Prostate gland (tissue), 2 donors: Measurements from ENCODE around the gene DOCK4. TPM values are rescaled to one million over a fixed set of nuclear protein-coding genes. Genes with fewer than 3 reads are reported as not detected.

Experiments used
- DNase-seq: peaks from one replicate; pipeline ENCODE4 v3.0.0-alpha.2; 2019; ENCODE audit warnings: low spot score
- H3K27ac ChIP-seq, 2 donors: fragments of 200-600 bp; sonication (generic); 2 replicates each; pipeline ENCODE4 v1.5.1; 2017 to 2019
- H3K27me3 ChIP-seq: fragments of 200-600 bp; sonication (generic); replicated peaks from 2 replicates; pipeline ENCODE4 v1.5.1; 2019; ENCODE audit not compliant: insufficient read depth
- H3K36me3 ChIP-seq, 2 donors: fragments of 200-600 bp; sonication (generic); 1 replicate in 1 of 2; 2 replicates in 1 of 2; pipeline versions ENCODE4 v1.5.1 to v1.8.1; 2017 to 2019
- H3K4me1 ChIP-seq: fragments of 200-600 bp; sonication (generic); replicated peaks from 2 replicates; pipeline ENCODE4 v1.5.1; 2019
- H3K4me3 ChIP-seq, 2 donors: fragments of 200-600 bp; sonication (generic); 2 replicates each; pipeline ENCODE4 v1.5.1; 2017 to 2019
- H3K9me3 ChIP-seq: fragments of 200-600 bp; sonication (generic); 2 replicates; pipeline ENCODE4 v1.5.1; 2017
- POLR2A ChIP-seq: fragments of 450-650 bp; IDR thresholded peaks from one replicate; pipeline ENCODE4 v1.6.1; 2016; ENCODE audit warnings: antibody characterized with exemption, mild to moderate bottlenecking
- POLR2AphosphoS5 ChIP-seq: sonication (generic); formaldehyde crosslinking; IDR thresholded peaks from one replicate; pipeline ENCODE4 v1.6.1; 2017; ENCODE audit warnings: antibody characterized with exemption
- WGBS: methylation state at CpG from one replicate; pipeline ENCODE4 v1.1.5; 2018; 5-methylcytosine and 5-hydroxymethylcytosine counted together
- intact Hi-C: fragments of 100-400 bp; cut with DNase I; formaldehyde crosslinking; loops from one replicate; pipeline ENCODE4 v1.14.2; 2022
- total RNA-seq, 2 donors: library from RNA; depleted of rRNA; stranded (reverse); fragments of >200 nt; gene quantifications; one replicate each; pipeline ENCODE4 v1.1.0, GENCODE V29; 2016
- TF ChIP-seq, protein P1 (sequence below), 4 experiments: fragments of 200-600 bp in 2 of 4; fragments of 450-650 bp in 2 of 4; sonication (generic) in 2 of 4; IDR thresholded peaks; 1 replicate in 3 of 4; 2 replicates in 1 of 4; pipeline ENCODE4 v1.5.1; 2016 to 2019; ENCODE audit warnings: antibody characterized with exemption in 4 of 4, mild to moderate bottlenecking in 2 of 4, moderate library complexity in 2 of 4

DOCK4 gene
- total RNA-seq, 2 donors from 2014 or later = 21.8 to 37.4 TPM

DNA sequence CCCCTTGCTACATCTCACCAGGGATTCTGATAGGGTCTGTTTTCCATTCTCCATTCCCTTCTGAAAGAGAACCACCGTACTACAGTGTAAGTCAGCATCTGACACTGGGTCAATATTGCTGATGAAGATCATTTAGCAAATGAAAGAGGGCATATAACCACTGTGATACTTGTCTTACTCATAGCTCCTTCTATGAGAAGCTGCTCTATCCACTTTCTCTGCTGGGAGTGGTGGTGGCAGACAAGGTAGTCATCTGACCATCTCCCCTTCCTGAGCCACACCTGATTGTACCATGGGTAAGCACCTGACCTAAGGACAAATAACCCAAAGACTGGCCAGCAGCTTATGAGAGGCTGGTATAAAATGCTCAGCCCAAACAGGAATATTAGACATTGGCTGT, 220.4 kb downstream of the DOCK4 start:
- 100% methylated on average over 1 of the region's 1 CpG for WGBS
- Histone ChIP-seq H3K9me3 (no peaks in the 10 kb centered on the region), H3K27me3 (no peaks in the 10 kb centered on the region), H3K4me3 (no peak overlapping the region), H3K27ac (no peak overlapping the region), H3K36me3 (peaks cover 0 to 3% of the 10 kb centered on the region in 2 donors), H3K4me1 (no peaks in the 10 kb centered on the region)
- TF ChIP-seq POLR2AphosphoS5 = no peak
- TF ChIP-seq, protein P1, sequence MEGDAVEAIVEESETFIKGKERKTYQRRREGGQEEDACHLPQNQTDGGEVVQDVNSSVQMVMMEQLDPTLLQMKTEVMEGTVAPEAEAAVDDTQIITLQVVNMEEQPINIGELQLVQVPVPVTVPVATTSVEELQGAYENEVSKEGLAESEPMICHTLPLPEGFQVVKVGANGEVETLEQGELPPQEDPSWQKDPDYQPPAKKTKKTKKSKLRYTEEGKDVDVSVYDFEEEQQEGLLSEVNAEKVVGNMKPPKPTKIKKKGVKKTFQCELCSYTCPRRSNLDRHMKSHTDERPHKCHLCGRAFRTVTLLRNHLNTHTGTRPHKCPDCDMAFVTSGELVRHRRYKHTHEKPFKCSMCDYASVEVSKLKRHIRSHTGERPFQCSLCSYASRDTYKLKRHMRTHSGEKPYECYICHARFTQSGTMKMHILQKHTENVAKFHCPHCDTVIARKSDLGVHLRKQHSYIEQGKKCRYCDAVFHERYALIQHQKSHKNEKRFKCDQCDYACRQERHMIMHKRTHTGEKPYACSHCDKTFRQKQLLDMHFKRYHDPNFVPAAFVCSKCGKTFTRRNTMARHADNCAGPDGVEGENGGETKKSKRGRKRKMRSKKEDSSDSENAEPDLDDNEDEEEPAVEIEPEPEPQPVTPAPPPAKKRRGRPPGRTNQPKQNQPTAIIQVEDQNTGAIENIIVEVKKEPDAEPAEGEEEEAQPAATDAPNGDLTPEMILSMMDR (IDR thresholded peaks at IDR 0.05) = no peak
- intact Hi-C loops = no loop called here
- no peak for DNase-seq

DNA sequence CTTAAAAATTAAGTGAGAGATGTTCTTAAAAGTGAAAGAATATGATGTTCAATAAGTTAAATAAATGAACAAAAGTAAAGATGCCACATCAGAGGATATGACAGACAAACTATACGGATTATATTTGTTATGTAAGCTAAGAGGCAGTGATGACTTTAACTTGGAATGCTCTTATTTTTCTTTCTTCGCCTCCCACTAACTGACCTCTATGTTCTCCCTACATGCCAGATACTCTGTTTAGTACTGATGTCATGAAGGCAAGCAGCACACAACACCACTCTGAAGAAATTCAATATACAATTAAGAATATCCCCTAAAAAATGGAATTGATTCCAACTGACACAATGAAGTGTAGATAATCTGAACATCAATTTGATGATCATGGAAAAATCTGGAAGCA, 223.4 kb downstream of the DOCK4 start:
- no peak overlapping the region for H3K27ac ChIP-seq

DNA sequence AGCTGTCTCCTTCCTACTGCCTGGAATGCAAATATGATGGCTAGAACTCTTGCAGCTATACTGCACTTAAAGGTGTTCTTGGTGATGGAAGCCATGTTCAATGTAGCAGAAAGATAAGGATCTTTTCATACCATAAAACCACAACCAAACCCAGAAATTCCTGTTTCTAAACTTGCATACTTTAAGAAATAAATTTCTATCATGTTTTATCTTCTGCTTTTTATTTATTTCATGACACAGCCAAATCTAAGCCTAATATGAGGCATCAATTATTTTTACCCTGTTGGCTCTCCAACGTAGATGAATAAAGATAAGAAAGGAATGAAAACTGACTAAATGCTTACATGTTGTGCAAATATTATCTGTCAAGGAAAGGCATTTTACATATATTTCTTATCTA, 224.1 kb downstream of the DOCK4 start:
- WGBS = 67% methylated on average over 1 of the region's 1 CpG
- Histone ChIP-seq H3K36me3 (peaks cover 0 to 3% of the 10 kb centered on the region in 2 donors), H3K4me1 (no peaks in the 10 kb centered on the region), H3K9me3 (no peaks in the 10 kb centered on the region), H3K27me3 (no peaks in the 10 kb centered on the region), H3K27ac (no peak overlapping the region), H3K4me3 (no peak overlapping the region)
- intact Hi-C loops = no loop called here
- TF ChIP-seq POLR2A (no peak), POLR2AphosphoS5 (no peak)
- TF ChIP-seq, protein P1 (IDR thresholded peaks at IDR 0.05) = no peak
- DNase-seq = no peak

More for the DNA sequence above, 223.4 kb downstream of the DOCK4 start:
- DNase-seq = no peak
- no peaks in the 10 kb centered on the region for H3K9me3 ChIP-seq
- no peaks in the 10 kb centered on the region for H3K4me1 ChIP-seq
- intact Hi-C loops = no loop called here
- H3K36me3 ChIP-seq = peaks cover 0 to 3% of the 10 kb centered on the region in 2 donors
- TF ChIP-seq POLR2A (no peak), POLR2AphosphoS5 (no peak)
- TF ChIP-seq, protein P1 (IDR thresholded peaks at IDR 0.05) = no peak
- H3K4me3 ChIP-seq = no peak overlapping the region
- no peaks in the 10 kb centered on the region for H3K27me3 ChIP-seq
- 86% methylated on average over 2 of the region's 2 CpGs for WGBS

DNA sequence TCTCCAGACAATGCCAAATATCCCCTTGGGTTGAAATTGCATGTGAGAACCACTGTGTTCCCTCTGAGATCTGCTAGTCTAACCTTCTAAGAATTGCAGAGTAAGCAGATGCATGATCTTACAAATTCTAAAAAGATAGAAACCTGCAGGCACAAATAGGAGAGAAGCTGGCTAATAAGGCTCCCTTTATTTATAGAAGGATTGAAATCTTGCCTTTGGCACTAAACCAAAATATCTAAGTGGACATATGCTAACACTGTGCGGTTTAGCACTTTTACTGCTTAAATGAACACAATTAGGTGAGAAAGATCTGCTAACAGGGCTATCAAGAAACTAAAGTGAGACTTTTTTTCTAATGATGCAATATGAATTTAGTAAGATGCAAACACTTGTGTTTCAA, 225.5 kb downstream of the DOCK4 start:
- Histone ChIP-seq H3K9me3 (no peaks in the 10 kb centered on the region), H3K36me3 (peaks cover 0 to 3% of the 10 kb centered on the region in 2 donors), H3K27me3 (no peaks in the 10 kb centered on the region), H3K4me3 (no peak overlapping the region), H3K27ac (no peak overlapping the region), H3K4me1 (no peaks in the 10 kb centered on the region)
- DNase-seq = no peak
- intact Hi-C loops = no loop called here
- TF ChIP-seq POLR2A = no peak
- no peak for TF ChIP-seq POLR2AphosphoS5
- TF ChIP-seq, protein P1 (IDR thresholded peaks at IDR 0.05) = no peak
- 50% methylated on average over 1 of the region's 1 CpG for WGBS

DNA sequence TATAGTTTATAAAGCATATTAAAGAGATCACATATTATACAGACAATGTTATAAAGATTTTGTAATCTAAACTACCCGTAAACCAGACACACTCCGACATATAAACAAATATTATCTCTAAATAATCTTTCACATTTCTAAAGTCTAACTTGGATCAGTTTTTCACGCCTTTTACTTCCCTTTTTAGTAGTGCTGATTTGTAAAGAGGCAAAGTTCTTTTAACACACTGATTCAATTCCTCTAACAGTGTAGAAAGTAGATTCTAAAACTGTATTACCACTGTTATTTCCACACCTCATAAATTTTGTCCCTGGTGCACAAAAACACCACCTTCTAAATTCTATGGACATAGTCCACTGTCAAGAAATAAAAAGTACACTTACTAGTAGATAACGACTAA, 230.9 kb downstream of the DOCK4 start:
- Histone ChIP-seq H3K9me3 (no peaks in the 10 kb centered on the region), H3K4me1 (no peaks in the 10 kb centered on the region), H3K27ac (no peak overlapping the region), H3K27me3 (no peaks in the 10 kb centered on the region), H3K4me3 (no peak overlapping the region), H3K36me3 (no peaks in the 10 kb centered on the region)
- TF ChIP-seq, protein P1 (IDR thresholded peaks at IDR 0.05) = no peak
- 56% methylated on average over 4 of the region's 4 CpGs for whole genome bisulfite sequencing
- DNase-seq = no peak
- intact Hi-C loops = no loop called here
